ENCODE data around the gene PCYT2.

DNA sequence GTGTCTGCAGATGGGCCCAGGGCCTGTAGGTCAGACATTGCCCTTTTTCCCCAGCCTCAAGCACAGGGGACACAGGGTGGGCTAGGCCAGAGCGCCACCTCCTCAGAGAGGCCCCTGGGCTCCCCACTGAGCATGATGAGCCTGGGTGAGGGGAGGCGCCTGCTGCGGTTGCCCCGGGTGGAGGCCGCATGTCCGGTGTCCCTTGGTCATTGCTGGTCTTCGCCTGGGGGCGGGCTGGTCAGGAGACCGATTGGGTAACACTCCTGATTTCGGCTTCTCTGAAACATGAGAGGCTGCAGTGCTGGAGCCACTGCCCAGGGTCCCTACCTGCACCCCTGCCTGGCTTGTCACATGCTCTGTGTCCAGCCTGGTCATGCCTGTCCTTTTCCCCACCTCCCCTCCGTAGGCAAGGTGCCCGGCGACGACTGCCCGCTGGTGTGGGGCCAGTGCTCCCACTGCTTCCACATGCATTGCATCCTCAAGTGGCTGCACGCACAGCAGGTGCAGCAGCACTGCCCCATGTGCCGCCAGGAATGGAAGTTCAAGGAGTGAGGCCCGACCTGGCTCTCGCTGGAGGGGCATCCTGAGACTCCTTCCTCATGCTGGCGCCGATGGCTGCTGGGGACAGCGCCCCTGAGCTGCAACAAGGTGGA, 11.6 kb downstream of the PCYT2 start:
- TF ChIP-seq, protein P1, sequence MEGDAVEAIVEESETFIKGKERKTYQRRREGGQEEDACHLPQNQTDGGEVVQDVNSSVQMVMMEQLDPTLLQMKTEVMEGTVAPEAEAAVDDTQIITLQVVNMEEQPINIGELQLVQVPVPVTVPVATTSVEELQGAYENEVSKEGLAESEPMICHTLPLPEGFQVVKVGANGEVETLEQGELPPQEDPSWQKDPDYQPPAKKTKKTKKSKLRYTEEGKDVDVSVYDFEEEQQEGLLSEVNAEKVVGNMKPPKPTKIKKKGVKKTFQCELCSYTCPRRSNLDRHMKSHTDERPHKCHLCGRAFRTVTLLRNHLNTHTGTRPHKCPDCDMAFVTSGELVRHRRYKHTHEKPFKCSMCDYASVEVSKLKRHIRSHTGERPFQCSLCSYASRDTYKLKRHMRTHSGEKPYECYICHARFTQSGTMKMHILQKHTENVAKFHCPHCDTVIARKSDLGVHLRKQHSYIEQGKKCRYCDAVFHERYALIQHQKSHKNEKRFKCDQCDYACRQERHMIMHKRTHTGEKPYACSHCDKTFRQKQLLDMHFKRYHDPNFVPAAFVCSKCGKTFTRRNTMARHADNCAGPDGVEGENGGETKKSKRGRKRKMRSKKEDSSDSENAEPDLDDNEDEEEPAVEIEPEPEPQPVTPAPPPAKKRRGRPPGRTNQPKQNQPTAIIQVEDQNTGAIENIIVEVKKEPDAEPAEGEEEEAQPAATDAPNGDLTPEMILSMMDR (IDR thresholded peaks at IDR 0.05): no peak
- TF ChIP-seq NFE2L1 (CRISPR knock-in tag; IDR thresholded peaks at IDR 0.05) (no peak), PRRX2 (CRISPR knock-in tag; IDR thresholded peaks at IDR 0.05) (no peak), TCF7 (CRISPR knock-in tag; IDR thresholded peaks at IDR 0.05; ENCODE audit: low read depth) (no peak), TP53 (CRISPR knock-in tag; IDR thresholded peaks at IDR 0.05) (no peak), NFYB (CRISPR knock-in tag; conservative IDR thresholded peaks at IDR 0.05; ENCODE audit: low read depth) (no peak), NR2C2 (CRISPR knock-in tag; IDR thresholded peaks at IDR 0.05) (no peak)
- TF ChIP-seq, protein P2, sequence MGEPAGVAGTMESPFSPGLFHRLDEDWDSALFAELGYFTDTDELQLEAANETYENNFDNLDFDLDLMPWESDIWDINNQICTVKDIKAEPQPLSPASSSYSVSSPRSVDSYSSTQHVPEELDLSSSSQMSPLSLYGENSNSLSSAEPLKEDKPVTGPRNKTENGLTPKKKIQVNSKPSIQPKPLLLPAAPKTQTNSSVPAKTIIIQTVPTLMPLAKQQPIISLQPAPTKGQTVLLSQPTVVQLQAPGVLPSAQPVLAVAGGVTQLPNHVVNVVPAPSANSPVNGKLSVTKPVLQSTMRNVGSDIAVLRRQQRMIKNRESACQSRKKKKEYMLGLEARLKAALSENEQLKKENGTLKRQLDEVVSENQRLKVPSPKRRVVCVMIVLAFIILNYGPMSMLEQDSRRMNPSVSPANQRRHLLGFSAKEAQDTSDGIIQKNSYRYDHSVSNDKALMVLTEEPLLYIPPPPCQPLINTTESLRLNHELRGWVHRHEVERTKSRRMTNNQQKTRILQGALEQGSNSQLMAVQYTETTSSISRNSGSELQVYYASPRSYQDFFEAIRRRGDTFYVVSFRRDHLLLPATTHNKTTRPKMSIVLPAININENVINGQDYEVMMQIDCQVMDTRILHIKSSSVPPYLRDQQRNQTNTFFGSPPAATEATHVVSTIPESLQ (CRISPR knock-in tag; IDR thresholded peaks at IDR 0.05): no peak
- TF ChIP-seq, protein P3, sequence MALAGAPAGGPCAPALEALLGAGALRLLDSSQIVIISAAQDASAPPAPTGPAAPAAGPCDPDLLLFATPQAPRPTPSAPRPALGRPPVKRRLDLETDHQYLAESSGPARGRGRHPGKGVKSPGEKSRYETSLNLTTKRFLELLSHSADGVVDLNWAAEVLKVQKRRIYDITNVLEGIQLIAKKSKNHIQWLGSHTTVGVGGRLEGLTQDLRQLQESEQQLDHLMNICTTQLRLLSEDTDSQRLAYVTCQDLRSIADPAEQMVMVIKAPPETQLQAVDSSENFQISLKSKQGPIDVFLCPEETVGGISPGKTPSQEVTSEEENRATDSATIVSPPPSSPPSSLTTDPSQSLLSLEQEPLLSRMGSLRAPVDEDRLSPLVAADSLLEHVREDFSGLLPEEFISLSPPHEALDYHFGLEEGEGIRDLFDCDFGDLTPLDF (CRISPR knock-in tag; IDR thresholded peaks at IDR 0.05): no peak
- TF ChIP-seq, protein P4, sequence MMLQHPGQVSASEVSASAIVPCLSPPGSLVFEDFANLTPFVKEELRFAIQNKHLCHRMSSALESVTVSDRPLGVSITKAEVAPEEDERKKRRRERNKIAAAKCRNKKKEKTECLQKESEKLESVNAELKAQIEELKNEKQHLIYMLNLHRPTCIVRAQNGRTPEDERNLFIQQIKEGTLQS (CRISPR knock-in tag; conservative IDR thresholded peaks at IDR 0.05): no peak
- TF ChIP-seq, protein P5, sequence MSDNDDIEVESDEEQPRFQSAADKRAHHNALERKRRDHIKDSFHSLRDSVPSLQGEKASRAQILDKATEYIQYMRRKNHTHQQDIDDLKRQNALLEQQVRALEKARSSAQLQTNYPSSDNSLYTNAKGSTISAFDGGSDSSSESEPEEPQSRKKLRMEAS (CRISPR knock-in tag; IDR thresholded peaks at IDR 0.05): no peak
- TF ChIP-seq, protein P6, sequence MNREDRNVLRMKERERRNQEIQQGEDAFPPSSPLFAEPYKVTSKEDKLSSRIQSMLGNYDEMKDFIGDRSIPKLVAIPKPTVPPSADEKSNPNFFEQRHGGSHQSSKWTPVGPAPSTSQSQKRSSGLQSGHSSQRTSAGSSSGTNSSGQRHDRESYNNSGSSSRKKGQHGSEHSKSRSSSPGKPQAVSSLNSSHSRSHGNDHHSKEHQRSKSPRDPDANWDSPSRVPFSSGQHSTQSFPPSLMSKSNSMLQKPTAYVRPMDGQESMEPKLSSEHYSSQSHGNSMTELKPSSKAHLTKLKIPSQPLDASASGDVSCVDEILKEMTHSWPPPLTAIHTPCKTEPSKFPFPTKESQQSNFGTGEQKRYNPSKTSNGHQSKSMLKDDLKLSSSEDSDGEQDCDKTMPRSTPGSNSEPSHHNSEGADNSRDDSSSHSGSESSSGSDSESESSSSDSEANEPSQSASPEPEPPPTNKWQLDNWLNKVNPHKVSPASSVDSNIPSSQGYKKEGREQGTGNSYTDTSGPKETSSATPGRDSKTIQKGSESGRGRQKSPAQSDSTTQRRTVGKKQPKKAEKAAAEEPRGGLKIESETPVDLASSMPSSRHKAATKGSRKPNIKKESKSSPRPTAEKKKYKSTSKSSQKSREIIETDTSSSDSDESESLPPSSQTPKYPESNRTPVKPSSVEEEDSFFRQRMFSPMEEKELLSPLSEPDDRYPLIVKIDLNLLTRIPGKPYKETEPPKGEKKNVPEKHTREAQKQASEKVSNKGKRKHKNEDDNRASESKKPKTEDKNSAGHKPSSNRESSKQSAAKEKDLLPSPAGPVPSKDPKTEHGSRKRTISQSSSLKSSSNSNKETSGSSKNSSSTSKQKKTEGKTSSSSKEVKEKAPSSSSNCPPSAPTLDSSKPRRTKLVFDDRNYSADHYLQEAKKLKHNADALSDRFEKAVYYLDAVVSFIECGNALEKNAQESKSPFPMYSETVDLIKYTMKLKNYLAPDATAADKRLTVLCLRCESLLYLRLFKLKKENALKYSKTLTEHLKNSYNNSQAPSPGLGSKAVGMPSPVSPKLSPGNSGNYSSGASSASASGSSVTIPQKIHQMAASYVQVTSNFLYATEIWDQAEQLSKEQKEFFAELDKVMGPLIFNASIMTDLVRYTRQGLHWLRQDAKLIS (CRISPR knock-in tag; IDR thresholded peaks at IDR 0.05; ENCODE audit: borderline replicate concordance): no peak
